Frontal cortex (tissue), 4 donors: Measurements from ENCODE around the gene RUNDC1. TPM values are rescaled to one million over a fixed set of nuclear protein-coding genes. Genes with fewer than 3 reads are reported as not detected.
A peak's percentile ranks its signal among the peaks of the same experiment; 100 is the strongest.
"Not testable (repeated sequence)": the region's sequence is repeated elsewhere in the genome, so short reads cannot be mapped to it uniquely, and the experiment has no call there.

Source experiments
- DNase-seq, 2 donors: peaks; one replicate each; pipeline ENCODE4 v3.0.0; 2012; ENCODE audit warnings: low spot score in 2 of 2
- FAIRE-seq: peaks from 2 replicates; lab custom pipeline; 2012; peaks lifted over from hg19 to GRCh38; lab: Jason Lieb, UNC
- total RNA-seq: library from RNA; depleted of rRNA; stranded (reverse); fragments of >200 nt; gene quantifications from one replicate; pipeline ENCODE4 v1.2.3, GENCODE V29; 2014
- donor health status: control.
- donor health status: control.
- donor health status: control.

Gene RUNDC1
- total RNA-seq, result 14.3 TPM

GRCh38 chr17:42980274-42980765, at the start of gene RUNDC1:
Gene RUNDC1 (plus strand): TSS chr17:42980565. CDS start chr17:42980577, 12 bp downstream.
- FAIRE-seq (no peak), DNase-seq (peak; percentile 96 to 97)

- FAIRE-seq (no peak), DNase-seq (peak in 1 of 2 donors; percentile 54)
Measured at GRCh38 chr17:42937712-42938596, 42.4 kb upstream of the RUNDC1 start.

GRCh38 chr17:42944211-42944610, 36.2 kb upstream of the RUNDC1 start:
- no peak for DNase-seq
- no peak for FAIRE-seq

GRCh38 chr17:42946812-42947211, 33.6 kb upstream of the RUNDC1 start:
- DNase-seq, result no peak
- no peak for FAIRE-seq

GRCh38 chr17:42950044-42950783, 30.2 kb upstream of the RUNDC1 start:
- DNase-seq (no peak), FAIRE-seq (no peak)

- no peak for FAIRE-seq
- DNase-seq, result no peak
Measured at GRCh38 chr17:42953669-42954068, 26.7 kb upstream of the RUNDC1 start.

- FAIRE-seq, result no peak
Measured at GRCh38 chr17:42964161-42964932, 16.0 kb upstream of the RUNDC1 start, which contains the start of gene AARSD1. Gene AARSD1 (minus strand): TSS chr17:42964454. CDS start chr17:42964440, 14 bp downstream.

GRCh38 chr17:42967925-42968324, 12.4 kb upstream of the RUNDC1 start:
- FAIRE-seq (no peak), DNase-seq (no peak)

More at GRCh38 chr17:42964161-42964932, 16.0 kb upstream of the RUNDC1 start, which contains the start of gene AARSD1:
- peak; percentile 73 to 83 for DNase-seq

- FAIRE-seq, result no peak
- DNase-seq, result no peak
Measured at GRCh38 chr17:42969001-42969581, 11.3 kb upstream of the RUNDC1 start.

- no peak for FAIRE-seq
- DNase-seq, result no peak
Measured at GRCh38 chr17:42971589-42971988, 8.8 kb upstream of the RUNDC1 start.

- FAIRE-seq, DNase-seq: not testable (repeated sequence)
Measured at GRCh38 chr17:42973323-42973722, 7.0 kb upstream of the RUNDC1 start.

- DNase-seq (no peak), FAIRE-seq (no peak)
Measured at GRCh38 chr17:42975265-42975664, 5.1 kb upstream of the RUNDC1 start.

- not testable (repeated sequence) for DNase-seq, FAIRE-seq
Measured at GRCh38 chr17:42975701-42976100, 4.7 kb upstream of the RUNDC1 start.

- DNase-seq (peak; percentile 59 to 71), FAIRE-seq (no peak)
Measured at GRCh38 chr17:42979511-42980273, 673 bp upstream of the RUNDC1 start, which contains the start of gene PTGES3L. Gene PTGES3L (minus strand): TSS chr17:42980080. CDS start chr17:42980053, 27 bp downstream.

GRCh38 chr17:42980766-42981397, 517 bp downstream of the RUNDC1 start:
- peak in 1 of 2 donors; percentile 53 for DNase-seq
- no peak for FAIRE-seq

- FAIRE-seq, result no peak
Measured at GRCh38 chr17:42982266-42982665, 1.9 kb downstream of the RUNDC1 start.

GRCh38 chr17:42985225-42985624, 4.9 kb downstream of the RUNDC1 start:
- DNase-seq (no peak), FAIRE-seq (no peak)

More at GRCh38 chr17:42982266-42982665, 1.9 kb downstream of the RUNDC1 start:
- DNase-seq, result no peak

- FAIRE-seq, result no peak
- no peak for DNase-seq
Measured at GRCh38 chr17:42989141-42989540, 8.8 kb downstream of the RUNDC1 start.
